ENCODE results near the gene ATXN1.

GRCh38 chr6:16430391-16431089, 330.7 kb downstream of the ATXN1 start:
- TF ChIP-seq ZNF317 (CRISPR knock-in tag; IDR thresholded peaks at IDR 0.05; ENCODE audit: borderline replicate concordance, low read depth) (no peak), CREM (CRISPR knock-in tag; IDR thresholded peaks at IDR 0.05) (no peak), ETV6 (CRISPR knock-in tag; IDR thresholded peaks at IDR 0.05) (no peak), ZNF396 (CRISPR knock-in tag; IDR thresholded peaks at IDR 0.05; ENCODE audit: borderline replicate concordance) (no peak), PRDM15 (CRISPR knock-in tag; IDR thresholded peaks at IDR 0.05) (no peak)
- TF ChIP-seq, protein P1, sequence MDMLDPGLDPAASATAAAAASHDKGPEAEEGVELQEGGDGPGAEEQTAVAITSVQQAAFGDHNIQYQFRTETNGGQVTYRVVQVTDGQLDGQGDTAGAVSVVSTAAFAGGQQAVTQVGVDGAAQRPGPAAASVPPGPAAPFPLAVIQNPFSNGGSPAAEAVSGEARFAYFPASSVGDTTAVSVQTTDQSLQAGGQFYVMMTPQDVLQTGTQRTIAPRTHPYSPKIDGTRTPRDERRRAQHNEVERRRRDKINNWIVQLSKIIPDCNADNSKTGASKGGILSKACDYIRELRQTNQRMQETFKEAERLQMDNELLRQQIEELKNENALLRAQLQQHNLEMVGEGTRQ (CRISPR knock-in tag; IDR thresholded peaks at IDR 0.05) = no peak
- TF ChIP-seq, protein P2, sequence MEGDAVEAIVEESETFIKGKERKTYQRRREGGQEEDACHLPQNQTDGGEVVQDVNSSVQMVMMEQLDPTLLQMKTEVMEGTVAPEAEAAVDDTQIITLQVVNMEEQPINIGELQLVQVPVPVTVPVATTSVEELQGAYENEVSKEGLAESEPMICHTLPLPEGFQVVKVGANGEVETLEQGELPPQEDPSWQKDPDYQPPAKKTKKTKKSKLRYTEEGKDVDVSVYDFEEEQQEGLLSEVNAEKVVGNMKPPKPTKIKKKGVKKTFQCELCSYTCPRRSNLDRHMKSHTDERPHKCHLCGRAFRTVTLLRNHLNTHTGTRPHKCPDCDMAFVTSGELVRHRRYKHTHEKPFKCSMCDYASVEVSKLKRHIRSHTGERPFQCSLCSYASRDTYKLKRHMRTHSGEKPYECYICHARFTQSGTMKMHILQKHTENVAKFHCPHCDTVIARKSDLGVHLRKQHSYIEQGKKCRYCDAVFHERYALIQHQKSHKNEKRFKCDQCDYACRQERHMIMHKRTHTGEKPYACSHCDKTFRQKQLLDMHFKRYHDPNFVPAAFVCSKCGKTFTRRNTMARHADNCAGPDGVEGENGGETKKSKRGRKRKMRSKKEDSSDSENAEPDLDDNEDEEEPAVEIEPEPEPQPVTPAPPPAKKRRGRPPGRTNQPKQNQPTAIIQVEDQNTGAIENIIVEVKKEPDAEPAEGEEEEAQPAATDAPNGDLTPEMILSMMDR (IDR thresholded peaks at IDR 0.05) = no peak
- TF ChIP-seq, protein P3, sequence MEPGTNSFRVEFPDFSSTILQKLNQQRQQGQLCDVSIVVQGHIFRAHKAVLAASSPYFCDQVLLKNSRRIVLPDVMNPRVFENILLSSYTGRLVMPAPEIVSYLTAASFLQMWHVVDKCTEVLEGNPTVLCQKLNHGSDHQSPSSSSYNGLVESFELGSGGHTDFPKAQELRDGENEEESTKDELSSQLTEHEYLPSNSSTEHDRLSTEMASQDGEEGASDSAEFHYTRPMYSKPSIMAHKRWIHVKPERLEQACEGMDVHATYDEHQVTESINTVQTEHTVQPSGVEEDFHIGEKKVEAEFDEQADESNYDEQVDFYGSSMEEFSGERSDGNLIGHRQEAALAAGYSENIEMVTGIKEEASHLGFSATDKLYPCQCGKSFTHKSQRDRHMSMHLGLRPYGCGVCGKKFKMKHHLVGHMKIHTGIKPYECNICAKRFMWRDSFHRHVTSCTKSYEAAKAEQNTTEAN (CRISPR knock-in tag; IDR thresholded peaks at IDR 0.05) = no peak
- TF ChIP-seq, protein P4, sequence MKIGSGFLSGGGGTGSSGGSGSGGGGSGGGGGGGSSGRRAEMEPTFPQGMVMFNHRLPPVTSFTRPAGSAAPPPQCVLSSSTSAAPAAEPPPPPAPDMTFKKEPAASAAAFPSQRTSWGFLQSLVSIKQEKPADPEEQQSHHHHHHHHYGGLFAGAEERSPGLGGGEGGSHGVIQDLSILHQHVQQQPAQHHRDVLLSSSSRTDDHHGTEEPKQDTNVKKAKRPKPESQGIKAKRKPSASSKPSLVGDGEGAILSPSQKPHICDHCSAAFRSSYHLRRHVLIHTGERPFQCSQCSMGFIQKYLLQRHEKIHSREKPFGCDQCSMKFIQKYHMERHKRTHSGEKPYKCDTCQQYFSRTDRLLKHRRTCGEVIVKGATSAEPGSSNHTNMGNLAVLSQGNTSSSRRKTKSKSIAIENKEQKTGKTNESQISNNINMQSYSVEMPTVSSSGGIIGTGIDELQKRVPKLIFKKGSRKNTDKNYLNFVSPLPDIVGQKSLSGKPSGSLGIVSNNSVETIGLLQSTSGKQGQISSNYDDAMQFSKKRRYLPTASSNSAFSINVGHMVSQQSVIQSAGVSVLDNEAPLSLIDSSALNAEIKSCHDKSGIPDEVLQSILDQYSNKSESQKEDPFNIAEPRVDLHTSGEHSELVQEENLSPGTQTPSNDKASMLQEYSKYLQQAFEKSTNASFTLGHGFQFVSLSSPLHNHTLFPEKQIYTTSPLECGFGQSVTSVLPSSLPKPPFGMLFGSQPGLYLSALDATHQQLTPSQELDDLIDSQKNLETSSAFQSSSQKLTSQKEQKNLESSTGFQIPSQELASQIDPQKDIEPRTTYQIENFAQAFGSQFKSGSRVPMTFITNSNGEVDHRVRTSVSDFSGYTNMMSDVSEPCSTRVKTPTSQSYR (CRISPR knock-in tag; IDR thresholded peaks at IDR 0.05) = no peak
- TF ChIP-seq, protein P5, sequence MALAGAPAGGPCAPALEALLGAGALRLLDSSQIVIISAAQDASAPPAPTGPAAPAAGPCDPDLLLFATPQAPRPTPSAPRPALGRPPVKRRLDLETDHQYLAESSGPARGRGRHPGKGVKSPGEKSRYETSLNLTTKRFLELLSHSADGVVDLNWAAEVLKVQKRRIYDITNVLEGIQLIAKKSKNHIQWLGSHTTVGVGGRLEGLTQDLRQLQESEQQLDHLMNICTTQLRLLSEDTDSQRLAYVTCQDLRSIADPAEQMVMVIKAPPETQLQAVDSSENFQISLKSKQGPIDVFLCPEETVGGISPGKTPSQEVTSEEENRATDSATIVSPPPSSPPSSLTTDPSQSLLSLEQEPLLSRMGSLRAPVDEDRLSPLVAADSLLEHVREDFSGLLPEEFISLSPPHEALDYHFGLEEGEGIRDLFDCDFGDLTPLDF (CRISPR knock-in tag; IDR thresholded peaks at IDR 0.05) = no peak

Measured in WTC11 (cell line).